ENCODE results near the gene TENT4A. TPM values are rescaled to one million over a fixed set of nuclear protein-coding genes. Genes with fewer than 3 reads are reported as not detected.

Gene TENT4A
- total and polyA plus RNA-seq, 2 of the 13 experiments (the other 11 are each of a cell fraction or from before 2014, with no cell fraction given): 6.3 to 13.3 TPM

DNA sequence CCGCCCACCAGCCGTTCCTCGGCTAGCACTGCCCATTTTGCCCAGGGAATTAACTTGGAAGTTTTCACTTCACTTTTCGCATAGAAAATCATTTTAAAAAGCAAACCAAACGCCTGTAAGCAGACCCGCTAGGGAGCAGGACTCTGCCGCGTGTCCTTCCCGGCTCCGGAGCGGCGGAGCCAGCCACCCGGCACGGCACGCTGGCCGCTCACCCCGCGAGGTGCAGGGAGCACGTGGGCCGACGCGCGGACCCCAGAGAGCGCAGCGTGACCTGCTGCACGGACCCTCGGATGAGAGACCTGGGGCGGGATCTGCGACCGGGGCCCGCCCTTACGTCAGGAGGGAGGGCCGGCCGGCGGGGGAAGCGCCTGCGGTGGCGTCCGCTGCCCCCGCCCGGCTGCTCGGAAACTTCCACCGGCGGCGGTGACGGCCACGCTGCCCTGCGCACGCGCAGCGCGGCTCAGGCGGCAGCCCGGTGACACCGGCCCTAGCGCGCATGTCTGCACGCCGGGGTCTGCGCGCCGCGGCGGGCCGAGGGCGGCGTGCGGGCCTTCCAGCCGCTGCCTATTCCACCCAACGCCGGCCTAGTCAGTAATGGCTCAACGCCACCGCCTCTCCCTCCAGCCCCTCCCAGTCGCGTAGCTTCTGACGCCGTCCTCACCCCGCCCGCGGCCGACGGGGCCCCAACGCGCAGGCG is 507 bp upstream of the TENT4A start (continued):
- TF ChIP-seq, protein P1, sequence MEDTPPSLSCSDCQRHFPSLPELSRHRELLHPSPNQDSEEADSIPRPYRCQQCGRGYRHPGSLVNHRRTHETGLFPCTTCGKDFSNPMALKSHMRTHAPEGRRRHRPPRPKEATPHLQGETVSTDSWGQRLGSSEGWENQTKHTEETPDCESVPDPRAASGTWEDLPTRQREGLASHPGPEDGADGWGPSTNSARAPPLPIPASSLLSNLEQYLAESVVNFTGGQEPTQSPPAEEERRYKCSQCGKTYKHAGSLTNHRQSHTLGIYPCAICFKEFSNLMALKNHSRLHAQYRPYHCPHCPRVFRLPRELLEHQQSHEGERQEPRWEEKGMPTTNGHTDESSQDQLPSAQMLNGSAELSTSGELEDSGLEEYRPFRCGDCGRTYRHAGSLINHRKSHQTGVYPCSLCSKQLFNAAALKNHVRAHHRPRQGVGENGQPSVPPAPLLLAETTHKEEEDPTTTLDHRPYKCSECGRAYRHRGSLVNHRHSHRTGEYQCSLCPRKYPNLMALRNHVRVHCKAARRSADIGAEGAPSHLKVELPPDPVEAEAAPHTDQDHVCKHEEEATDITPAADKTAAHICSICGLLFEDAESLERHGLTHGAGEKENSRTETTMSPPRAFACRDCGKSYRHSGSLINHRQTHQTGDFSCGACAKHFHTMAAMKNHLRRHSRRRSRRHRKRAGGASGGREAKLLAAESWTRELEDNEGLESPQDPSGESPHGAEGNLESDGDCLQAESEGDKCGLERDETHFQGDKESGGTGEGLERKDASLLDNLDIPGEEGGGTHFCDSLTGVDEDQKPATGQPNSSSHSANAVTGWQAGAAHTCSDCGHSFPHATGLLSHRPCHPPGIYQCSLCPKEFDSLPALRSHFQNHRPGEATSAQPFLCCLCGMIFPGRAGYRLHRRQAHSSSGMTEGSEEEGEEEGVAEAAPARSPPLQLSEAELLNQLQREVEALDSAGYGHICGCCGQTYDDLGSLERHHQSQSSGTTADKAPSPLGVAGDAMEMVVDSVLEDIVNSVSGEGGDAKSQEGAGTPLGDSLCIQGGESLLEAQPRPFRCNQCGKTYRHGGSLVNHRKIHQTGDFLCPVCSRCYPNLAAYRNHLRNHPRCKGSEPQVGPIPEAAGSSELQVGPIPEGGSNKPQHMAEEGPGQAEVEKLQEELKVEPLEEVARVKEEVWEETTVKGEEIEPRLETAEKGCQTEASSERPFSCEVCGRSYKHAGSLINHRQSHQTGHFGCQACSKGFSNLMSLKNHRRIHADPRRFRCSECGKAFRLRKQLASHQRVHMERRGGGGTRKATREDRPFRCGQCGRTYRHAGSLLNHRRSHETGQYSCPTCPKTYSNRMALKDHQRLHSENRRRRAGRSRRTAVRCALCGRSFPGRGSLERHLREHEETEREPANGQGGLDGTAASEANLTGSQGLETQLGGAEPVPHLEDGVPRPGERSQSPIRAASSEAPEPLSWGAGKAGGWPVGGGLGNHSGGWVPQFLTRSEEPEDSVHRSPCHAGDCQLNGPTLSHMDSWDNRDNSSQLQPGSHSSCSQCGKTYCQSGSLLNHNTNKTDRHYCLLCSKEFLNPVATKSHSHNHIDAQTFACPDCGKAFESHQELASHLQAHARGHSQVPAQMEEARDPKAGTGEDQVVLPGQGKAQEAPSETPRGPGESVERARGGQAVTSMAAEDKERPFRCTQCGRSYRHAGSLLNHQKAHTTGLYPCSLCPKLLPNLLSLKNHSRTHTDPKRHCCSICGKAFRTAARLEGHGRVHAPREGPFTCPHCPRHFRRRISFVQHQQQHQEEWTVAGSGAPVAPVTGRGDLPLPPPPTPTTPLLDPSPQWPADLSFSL (CRISPR knock-in tag; IDR thresholded peaks at IDR 0.05): 0 out of 2 replicates have a peak, but pooled peaks have one; percentile 15
- TF ChIP-seq GTF2F1 (IDR thresholded peaks at IDR 0.05; ENCODE audit: low read length) (no peak), TEAD3 (CRISPR knock-in tag; optimal IDR thresholded peaks at IDR 0.05; ENCODE audit: borderline replicate concordance) (peak; percentile 18), ZNF879 (CRISPR knock-in tag; IDR thresholded peaks at IDR 0.05) (peak; percentile 92; the same call in 1 of the 2 replicates), JUND (CRISPR knock-in tag; IDR thresholded peaks at IDR 0.05) (no peak), MTA1 (CRISPR knock-in tag; IDR thresholded peaks at IDR 0.05; ENCODE audit: borderline replicate concordance) (peak; percentile 86; the same call in 1 of the 2 replicates), SRY (CRISPR knock-in tag; IDR thresholded peaks at IDR 0.05) (peak; percentile 86), ZNF660 (CRISPR knock-in tag; IDR thresholded peaks at IDR 0.05; ENCODE audit: borderline replicate concordance, low read depth) (no peak), ESRRA (CRISPR knock-in tag; IDR thresholded peaks at IDR 0.05; ENCODE audit: low read depth) (peak; percentile 28; the same call in 1 of the 2 replicates), HOXA3 (CRISPR knock-in tag; IDR thresholded peaks at IDR 0.05) (peak; percentile 91), ZNF747 (CRISPR knock-in tag; IDR thresholded peaks at IDR 0.05; ENCODE audit: borderline replicate concordance) (peak; percentile 82), ZNF563 (CRISPR knock-in tag; IDR thresholded peaks at IDR 0.05) (peak; percentile 98), PPARG (CRISPR knock-in tag; conservative IDR thresholded peaks at IDR 0.05) (no peak), RELA (CRISPR knock-in tag; IDR thresholded peaks at IDR 0.05) (0 out of 2 replicates have a peak, but pooled peaks have one; percentile 49)
- TF ChIP-seq, protein P2, sequence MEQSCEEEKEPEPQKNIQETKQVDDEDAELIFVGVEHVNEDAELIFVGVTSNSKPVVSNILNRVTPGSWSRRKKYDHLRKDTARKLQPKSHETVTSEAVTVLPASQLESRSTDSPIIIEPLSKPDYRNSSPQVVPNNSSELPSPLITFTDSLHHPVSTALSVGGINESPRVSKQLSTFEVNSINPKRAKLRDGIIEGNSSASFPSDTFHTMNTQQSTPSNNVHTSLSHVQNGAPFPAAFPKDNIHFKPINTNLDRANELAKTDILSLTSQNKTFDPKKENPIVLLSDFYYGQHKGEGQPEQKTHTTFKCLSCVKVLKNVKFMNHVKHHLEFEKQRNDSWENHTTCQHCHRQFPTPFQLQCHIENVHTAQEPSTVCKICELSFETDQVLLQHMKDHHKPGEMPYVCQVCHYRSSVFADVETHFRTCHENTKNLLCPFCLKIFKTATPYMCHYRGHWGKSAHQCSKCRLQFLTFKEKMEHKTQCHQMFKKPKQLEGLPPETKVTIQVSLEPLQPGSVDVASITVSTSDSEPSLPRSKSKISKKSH (CRISPR knock-in tag; IDR thresholded peaks at IDR 0.05; ENCODE audit: borderline replicate concordance): peak; percentile 65
- TF ChIP-seq, protein P3, sequence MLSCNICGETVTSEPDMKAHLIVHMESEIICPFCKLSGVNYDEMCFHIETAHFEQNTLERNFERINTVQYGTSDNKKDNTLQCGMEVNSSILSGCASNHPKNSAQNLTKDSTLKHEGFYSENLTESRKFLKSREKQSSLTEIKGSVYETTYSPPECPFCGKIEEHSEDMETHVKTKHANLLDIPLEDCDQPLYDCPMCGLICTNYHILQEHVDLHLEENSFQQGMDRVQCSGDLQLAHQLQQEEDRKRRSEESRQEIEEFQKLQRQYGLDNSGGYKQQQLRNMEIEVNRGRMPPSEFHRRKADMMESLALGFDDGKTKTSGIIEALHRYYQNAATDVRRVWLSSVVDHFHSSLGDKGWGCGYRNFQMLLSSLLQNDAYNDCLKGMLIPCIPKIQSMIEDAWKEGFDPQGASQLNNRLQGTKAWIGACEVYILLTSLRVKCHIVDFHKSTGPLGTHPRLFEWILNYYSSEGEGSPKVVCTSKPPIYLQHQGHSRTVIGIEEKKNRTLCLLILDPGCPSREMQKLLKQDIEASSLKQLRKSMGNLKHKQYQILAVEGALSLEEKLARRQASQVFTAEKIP (CRISPR knock-in tag; IDR thresholded peaks at IDR 0.05; ENCODE audit: borderline replicate concordance): 0 out of 2 replicates have a peak, but pooled peaks have one; percentile 46
- TF ChIP-seq, protein P4, sequence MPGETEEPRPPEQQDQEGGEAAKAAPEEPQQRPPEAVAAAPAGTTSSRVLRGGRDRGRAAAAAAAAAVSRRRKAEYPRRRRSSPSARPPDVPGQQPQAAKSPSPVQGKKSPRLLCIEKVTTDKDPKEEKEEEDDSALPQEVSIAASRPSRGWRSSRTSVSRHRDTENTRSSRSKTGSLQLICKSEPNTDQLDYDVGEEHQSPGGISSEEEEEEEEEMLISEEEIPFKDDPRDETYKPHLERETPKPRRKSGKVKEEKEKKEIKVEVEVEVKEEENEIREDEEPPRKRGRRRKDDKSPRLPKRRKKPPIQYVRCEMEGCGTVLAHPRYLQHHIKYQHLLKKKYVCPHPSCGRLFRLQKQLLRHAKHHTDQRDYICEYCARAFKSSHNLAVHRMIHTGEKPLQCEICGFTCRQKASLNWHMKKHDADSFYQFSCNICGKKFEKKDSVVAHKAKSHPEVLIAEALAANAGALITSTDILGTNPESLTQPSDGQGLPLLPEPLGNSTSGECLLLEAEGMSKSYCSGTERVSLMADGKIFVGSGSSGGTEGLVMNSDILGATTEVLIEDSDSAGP (CRISPR knock-in tag; IDR thresholded peaks at IDR 0.05; ENCODE audit: borderline replicate concordance): peak; percentile 81

Measured in HepG2 (cell line).